BLaER1 (cell line): ENCODE results near the gene CCR2.

Experiments used
- H3K27ac ChIP-seq: shearing (Covaris generic); formaldehyde crosslinking; 2 replicates; pipeline ENCODE4 v1.8.1; 2022
- H3K27me3 ChIP-seq: shearing (Covaris generic); formaldehyde crosslinking; 2 replicates; pipeline ENCODE4 v1.8.1; 2022
- H3K36me3 ChIP-seq: shearing (Covaris generic); formaldehyde crosslinking; 2 replicates; pipeline ENCODE4 v1.8.1; 2022
- H3K4me1 ChIP-seq: shearing (Covaris generic); formaldehyde crosslinking; 2 replicates; pipeline ENCODE4 v1.8.1; 2022
- H3K4me2 ChIP-seq: shearing (Covaris generic); formaldehyde crosslinking; 2 replicates; pipeline ENCODE4 v1.8.1; 2022
- H3K4me3 ChIP-seq: shearing (Covaris generic); formaldehyde crosslinking; 2 replicates; pipeline ENCODE4 v1.8.1; 2022
- H3K9ac ChIP-seq: shearing (Covaris generic); formaldehyde crosslinking; 2 replicates; pipeline ENCODE4 v1.8.1; 2022
- H3K9me3 ChIP-seq: shearing (Covaris generic); formaldehyde crosslinking; 2 replicates; pipeline ENCODE4 v1.8.1; 2022
- H4K20me1 ChIP-seq: shearing (Covaris generic); formaldehyde crosslinking; 2 replicates; pipeline ENCODE4 v1.8.1; 2022
- Cebpa-rat ChIP-seq: shearing (Covaris generic); IDR thresholded peaks from 2 replicates; pipeline ENCODE4 v1.8.1; 2022

Gene CCR2

DNA sequence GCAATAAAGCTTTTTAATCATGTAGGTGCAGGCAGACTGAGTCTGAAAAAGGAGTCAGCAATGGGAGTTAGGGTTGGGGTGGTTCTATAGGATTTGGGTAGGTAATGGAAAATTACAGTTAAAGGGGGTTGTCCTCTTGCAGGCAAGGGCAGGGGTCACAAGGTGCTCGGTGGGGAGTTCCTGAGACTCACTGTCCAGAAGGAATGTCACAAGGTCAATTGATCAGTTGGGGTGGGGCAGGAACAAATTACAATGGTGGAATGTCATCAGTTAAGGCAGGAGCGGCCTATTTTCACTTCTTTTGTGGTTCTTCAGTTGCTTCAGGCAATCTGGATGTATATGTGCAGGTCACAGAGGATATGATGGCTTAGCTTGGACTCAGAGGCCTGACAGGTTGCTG, 39.1 kb downstream of the CCR2 start:
- no peaks in the 10 kb centered on the region for H3K27me3 ChIP-seq
- peaks cover under 1% of the 10 kb centered on the region; the same call in 1 of the 2 replicates for H3K9me3 ChIP-seq
- H3K36me3 ChIP-seq, result no peaks in the 10 kb centered on the region
- H3K4me1 ChIP-seq, result peaks cover 8% of the 10 kb centered on the region
- H3K4me3 ChIP-seq, result no peak overlapping the region
- no peak overlapping the region for H3K9ac ChIP-seq
- H4K20me1 ChIP-seq, result no peaks in the 10 kb centered on the region
- no peak for TF ChIP-seq Cebpa-rat
- no peak overlapping the region for H3K4me2 ChIP-seq
- H3K27ac ChIP-seq, result no peak overlapping the region

DNA sequence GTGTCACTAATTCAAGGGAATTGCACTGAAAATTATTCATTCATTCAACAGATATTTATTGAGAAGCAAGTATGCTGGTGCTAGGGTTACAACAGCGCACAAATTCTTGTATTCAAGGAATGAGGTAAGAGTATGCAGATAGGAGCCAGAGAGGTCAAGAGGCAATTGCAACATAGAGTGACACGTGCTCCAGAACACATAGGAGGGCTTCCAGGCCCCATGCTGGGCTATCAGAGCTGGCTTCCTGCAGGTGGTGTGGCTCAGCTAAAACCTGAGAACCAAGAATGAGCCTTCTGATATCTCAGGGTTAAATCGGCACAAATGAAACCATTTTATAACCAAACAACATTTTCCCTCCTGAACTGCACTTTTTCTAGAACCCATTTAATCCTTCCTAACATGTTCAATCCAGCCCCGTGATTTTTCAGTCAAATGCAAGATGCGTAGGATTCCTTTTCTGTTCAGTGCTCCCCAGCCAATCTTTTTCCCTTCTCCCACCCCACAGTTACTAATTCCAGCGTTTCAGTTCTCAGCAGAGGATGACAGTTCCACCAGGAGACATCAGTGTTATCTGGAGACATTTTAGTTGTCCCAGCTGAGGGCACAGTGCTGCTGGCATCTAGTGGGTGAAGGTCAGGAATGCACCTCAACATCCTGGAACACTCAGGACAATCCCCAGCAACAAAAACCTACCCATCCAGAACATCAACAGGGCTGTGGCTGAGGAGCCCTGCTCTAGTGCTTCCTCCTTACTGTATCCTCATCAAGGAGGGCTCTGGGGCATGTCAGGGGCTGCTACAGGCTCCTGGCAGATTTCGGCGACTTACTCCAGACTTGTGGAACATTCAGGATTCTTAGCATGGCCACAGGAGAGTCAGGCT, 39.9 kb downstream of the CCR2 start:
- no peak for TF ChIP-seq Cebpa-rat
- no peak overlapping the region for H3K4me2 ChIP-seq
- H4K20me1 ChIP-seq, result no peaks in the 10 kb centered on the region
- H3K27me3 ChIP-seq, result no peaks in the 10 kb centered on the region
- no peaks in the 10 kb centered on the region for H3K9me3 ChIP-seq
- no peaks in the 10 kb centered on the region for H3K36me3 ChIP-seq
- H3K4me3 ChIP-seq, result no peak overlapping the region
- no peak overlapping the region for H3K9ac ChIP-seq
- H3K27ac ChIP-seq, result no peak overlapping the region
- H3K4me1 ChIP-seq, result peaks cover 8% of the 10 kb centered on the region

DNA sequence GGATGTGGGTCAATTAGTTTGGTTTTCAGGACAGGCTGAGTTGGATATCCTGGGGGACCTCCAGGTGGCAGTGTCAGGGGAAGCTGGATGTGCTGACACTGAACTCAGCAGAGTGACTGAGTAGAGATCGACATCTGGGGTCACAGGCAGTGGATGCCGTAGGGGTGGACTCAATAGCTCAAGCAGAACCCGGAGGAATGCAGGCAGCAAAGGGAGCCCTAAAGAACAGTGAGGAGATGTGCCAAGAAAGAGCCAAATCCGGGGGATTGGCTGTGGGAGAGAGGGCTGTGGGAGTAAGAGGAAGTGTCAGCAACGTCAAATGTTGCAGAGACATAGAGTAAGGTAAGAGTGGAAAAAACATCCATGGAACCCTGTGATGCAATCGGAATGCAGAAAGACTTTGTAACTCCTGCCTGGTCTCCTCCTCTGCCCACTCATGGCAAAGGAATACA, 41.3 kb downstream of the CCR2 start:
- H3K9ac ChIP-seq, result no peak overlapping the region
- no peaks in the 10 kb centered on the region for H3K36me3 ChIP-seq
- no peaks in the 10 kb centered on the region for H3K9me3 ChIP-seq
- H3K4me1 ChIP-seq, result peaks cover 8% of the 10 kb centered on the region
- no peak for TF ChIP-seq Cebpa-rat
- H3K27me3 ChIP-seq, result no peaks in the 10 kb centered on the region
- H3K4me3 ChIP-seq, result no peak overlapping the region
- no peaks in the 10 kb centered on the region for H4K20me1 ChIP-seq
- no peak overlapping the region for H3K27ac ChIP-seq
- no peak overlapping the region for H3K4me2 ChIP-seq

DNA sequence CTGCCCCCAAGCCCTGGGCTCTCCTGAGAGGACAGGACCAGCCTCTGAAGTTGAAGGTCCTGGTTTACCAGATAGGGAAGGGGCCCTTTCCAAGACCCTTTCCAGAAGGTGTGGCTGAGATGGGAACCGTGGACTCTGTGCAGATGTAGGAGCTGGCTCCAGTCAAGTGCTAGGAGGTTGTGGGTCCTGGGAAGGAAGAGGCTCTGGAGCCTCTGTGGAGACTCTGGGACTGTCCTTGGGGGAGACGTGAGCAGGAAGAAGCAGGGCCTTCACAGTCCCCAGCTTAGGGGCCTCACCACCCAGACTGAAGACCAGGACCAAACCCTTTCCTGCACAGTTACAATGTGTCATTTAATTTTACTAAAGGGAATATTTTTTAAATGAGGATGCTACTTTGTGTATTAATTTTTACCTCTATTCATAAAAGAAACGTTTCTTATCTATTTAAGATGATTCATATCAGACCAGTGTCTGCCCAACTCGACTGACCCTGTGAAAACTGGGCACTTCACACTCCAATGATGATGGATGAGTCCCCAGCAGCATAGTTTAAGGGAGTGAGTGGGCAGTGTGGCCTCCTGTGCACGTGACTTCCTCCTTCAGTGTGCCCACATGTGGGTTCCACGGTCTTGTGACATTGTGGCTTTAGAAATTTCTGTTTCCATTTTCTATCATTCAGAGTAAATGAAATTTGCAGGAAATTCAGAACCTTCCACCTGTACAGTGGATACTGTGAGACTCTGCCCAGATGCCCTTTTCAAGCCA, 42.0 kb downstream of the CCR2 start:
- no peak for TF ChIP-seq Cebpa-rat
- Histone ChIP-seq H3K27ac (no peak overlapping the region), H3K9ac (no peak overlapping the region), H3K4me3 (no peak overlapping the region), H3K4me1 (peaks cover 8% of the 10 kb centered on the region), H4K20me1 (no peaks in the 10 kb centered on the region), H3K9me3 (no peaks in the 10 kb centered on the region), H3K4me2 (peak overlapping the region; percentile 17; the same call in 1 of the 2 replicates), H3K27me3 (no peaks in the 10 kb centered on the region), H3K36me3 (no peaks in the 10 kb centered on the region)

DNA sequence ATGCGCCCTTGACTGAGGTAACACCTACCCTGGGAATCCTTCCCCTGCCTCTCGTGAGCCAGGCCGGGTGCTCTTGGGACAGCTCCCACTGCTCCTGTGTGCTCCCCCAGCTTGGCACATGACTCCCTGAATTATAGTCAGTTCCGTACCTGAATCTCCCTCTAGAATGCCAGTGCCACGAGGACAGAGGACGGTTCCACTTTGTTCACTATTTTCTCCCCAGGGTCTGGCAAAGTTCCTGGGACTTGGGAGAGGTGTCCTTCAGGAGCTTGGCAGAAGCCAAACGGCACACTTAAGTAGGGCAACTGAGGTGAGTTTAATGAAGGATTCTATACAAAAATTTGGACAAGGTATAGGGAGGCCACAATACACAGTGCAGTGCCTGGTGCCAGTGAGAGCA, 43.2 kb downstream of the CCR2 start:
- H4K20me1 ChIP-seq, result no peaks in the 10 kb centered on the region
- H3K9ac ChIP-seq, result no peak overlapping the region
- H3K9me3 ChIP-seq, result no peaks in the 10 kb centered on the region
- TF ChIP-seq Cebpa-rat, result no peak
- no peaks in the 10 kb centered on the region for H3K27me3 ChIP-seq
- H3K27ac ChIP-seq, result no peak overlapping the region
- H3K4me3 ChIP-seq, result no peak overlapping the region
- H3K4me1 ChIP-seq, result peaks cover 8% of the 10 kb centered on the region
- H3K36me3 ChIP-seq, result no peaks in the 10 kb centered on the region
- no peak overlapping the region for H3K4me2 ChIP-seq

GRCh38 chr3:46398186-46398955, 44.5 kb downstream of the CCR2 start:
- Histone ChIP-seq H3K36me3 (no peaks in the 10 kb centered on the region), H3K9ac (no peak overlapping the region), H3K9me3 (no peaks in the 10 kb centered on the region), H4K20me1 (no peaks in the 10 kb centered on the region), H3K27ac (no peak overlapping the region), H3K4me3 (no peak overlapping the region), H3K4me2 (no peak overlapping the region), H3K27me3 (no peaks in the 10 kb centered on the region), H3K4me1 (peaks cover 8% of the 10 kb centered on the region)
- no peak for TF ChIP-seq Cebpa-rat

- Histone ChIP-seq H3K9me3 (no peaks in the 10 kb centered on the region), H3K27me3 (no peaks in the 10 kb centered on the region), H3K36me3 (no peaks in the 10 kb centered on the region), H4K20me1 (no peaks in the 10 kb centered on the region), H3K4me3 (no peak overlapping the region), H3K9ac (no peak overlapping the region), H3K4me1 (peaks cover 8% of the 10 kb centered on the region), H3K4me2 (no peak overlapping the region), H3K27ac (no peak overlapping the region)
- TF ChIP-seq Cebpa-rat, result no peak
These were observed 45.2 kb downstream of the CCR2 start for GRCh38 chr3:46399098-46399497.

- no peaks in the 10 kb centered on the region for H4K20me1 ChIP-seq
These were observed 45.6 kb downstream of the CCR2 start for GRCh38 chr3:46399557-46399956.

GRCh38 chr3:46400000-46400734, 46.3 kb downstream of the CCR2 start:
- no peaks in the 10 kb centered on the region for H3K9me3 ChIP-seq
- H3K27ac ChIP-seq, result no peak overlapping the region
- no peak for TF ChIP-seq Cebpa-rat
- H3K4me2 ChIP-seq, result no peak overlapping the region
- H3K36me3 ChIP-seq, result no peaks in the 10 kb centered on the region
- H3K27me3 ChIP-seq, result no peaks in the 10 kb centered on the region
- H3K9ac ChIP-seq, result no peak overlapping the region
- no peak overlapping the region for H3K4me3 ChIP-seq
- peaks cover 9% of the 10 kb centered on the region for H3K4me1 ChIP-seq
- no peaks in the 10 kb centered on the region for H4K20me1 ChIP-seq

More at GRCh38 chr3:46399557-46399956, 45.6 kb downstream of the CCR2 start:
- H3K4me2 ChIP-seq, result no peak overlapping the region
- no peak overlapping the region for H3K4me3 ChIP-seq
- H3K36me3 ChIP-seq, result no peaks in the 10 kb centered on the region
- H3K27me3 ChIP-seq, result no peaks in the 10 kb centered on the region
- peaks cover 8% of the 10 kb centered on the region for H3K4me1 ChIP-seq
- H3K9me3 ChIP-seq, result no peaks in the 10 kb centered on the region
- no peak overlapping the region for H3K9ac ChIP-seq
- H3K27ac ChIP-seq, result no peak overlapping the region
- no peak for TF ChIP-seq Cebpa-rat
